ENCODE measurements around the gene MYOM3.

MYOM3 gene

GRCh38 chr1:24113641-24114033 is 1.7 kb upstream of the MYOM3 start:
- DNase-seq (ENCODE audit: extremely low read depth, low read depth), result no peak
- TF ChIP-seq CTCF (IDR thresholded peaks at IDR 0.05; ENCODE audit: low read depth, low read length), result no peak

- no peak for DNase-seq (ENCODE audit: extremely low read depth, low read depth)
- no peak for TF ChIP-seq CTCF (IDR thresholded peaks at IDR 0.05; ENCODE audit: low read depth, low read length)
Observed at GRCh38 chr1:24111262-24111995, 506 bp downstream of the MYOM3 start.

GRCh38 chr1:24110642-24111261 is 1.2 kb downstream of the MYOM3 start:
- no peak for TF ChIP-seq CTCF (IDR thresholded peaks at IDR 0.05; ENCODE audit: low read depth, low read length)
- DNase-seq (ENCODE audit: extremely low read depth, low read depth), result no peak

GRCh38 chr1:24109686-24110475 is 2.1 kb downstream of the MYOM3 start:
- TF ChIP-seq CTCF (IDR thresholded peaks at IDR 0.05; ENCODE audit: low read depth, low read length), result no peak
- no peak for DNase-seq (ENCODE audit: extremely low read depth, low read depth)

- DNase-seq (ENCODE audit: extremely low read depth, low read depth), result no peak
- TF ChIP-seq CTCF (IDR thresholded peaks at IDR 0.05; ENCODE audit: low read depth, low read length), result no peak
Observed at GRCh38 chr1:24109166-24109483, 2.8 kb downstream of the MYOM3 start.

- DNase-seq (ENCODE audit: extremely low read depth, low read depth), result no peak
- TF ChIP-seq CTCF (IDR thresholded peaks at IDR 0.05; ENCODE audit: low read depth, low read length), result no peak
Observed at GRCh38 chr1:24108334-24109165, 3.4 kb downstream of the MYOM3 start.
